Ishikawa (cell line): ENCODE results near the gene GABRG3.

Experiments
- CEBPB ChIP-seq: IDR thresholded peaks from 2 replicates; pipeline ENCODE4 v1.6.1; 2012
- CREB1 ChIP-seq: IDR thresholded peaks from 2 replicates; pipeline ENCODE4 v1.6.1; 2012; ENCODE audit warnings: low read depth
- EGR1 ChIP-seq: IDR thresholded peaks from 2 replicates; pipeline ENCODE4 v1.6.1; 2012
- EP300 ChIP-seq: IDR thresholded peaks from 2 replicates; pipeline ENCODE4 v1.6.1; 2012; ENCODE audit warnings: borderline replicate concordance
- FOXM1 ChIP-seq: IDR thresholded peaks from 2 replicates; pipeline ENCODE4 v1.6.1; 2012; ENCODE audit warnings: low read depth, borderline replicate concordance
- NFIC ChIP-seq: IDR thresholded peaks from 2 replicates; pipeline ENCODE4 v1.6.1; 2012
- RAD21 ChIP-seq: IDR thresholded peaks from 2 replicates; pipeline ENCODE4 v1.6.1; 2012; ENCODE audit warnings: low read depth
- TAF1 ChIP-seq: IDR thresholded peaks from 2 replicates; pipeline ENCODE4 v1.6.1; 2012; ENCODE audit warnings: low read depth, mild to moderate bottlenecking
- TCF12 ChIP-seq: IDR thresholded peaks from 2 replicates; pipeline ENCODE4 v1.6.1; 2012; ENCODE audit warnings: low read depth
- TEAD4 ChIP-seq: IDR thresholded peaks from 2 replicates; pipeline ENCODE4 v1.6.1; 2012
- YY1 ChIP-seq: IDR thresholded peaks from 2 replicates; pipeline ENCODE4 v1.6.1; 2012; ENCODE audit warnings: low read depth
- ZBTB7A ChIP-seq: IDR thresholded peaks from 2 replicates; pipeline ENCODE4 v1.6.1; 2012; ENCODE audit warnings: low read depth
- TF ChIP-seq, protein P1 (sequence below): IDR thresholded peaks from 2 replicates; pipeline ENCODE4 v1.6.1; 2012
- TF ChIP-seq, protein P2 (sequence below): IDR thresholded peaks from 2 replicates; pipeline ENCODE4 v1.6.1; 2012
- TF ChIP-seq, protein P3 (sequence below): IDR thresholded peaks from 2 replicates; pipeline ENCODE4 v1.6.1; 2012; ENCODE audit warnings: low read depth, mild to moderate bottlenecking

Gene GABRG3

DNA sequence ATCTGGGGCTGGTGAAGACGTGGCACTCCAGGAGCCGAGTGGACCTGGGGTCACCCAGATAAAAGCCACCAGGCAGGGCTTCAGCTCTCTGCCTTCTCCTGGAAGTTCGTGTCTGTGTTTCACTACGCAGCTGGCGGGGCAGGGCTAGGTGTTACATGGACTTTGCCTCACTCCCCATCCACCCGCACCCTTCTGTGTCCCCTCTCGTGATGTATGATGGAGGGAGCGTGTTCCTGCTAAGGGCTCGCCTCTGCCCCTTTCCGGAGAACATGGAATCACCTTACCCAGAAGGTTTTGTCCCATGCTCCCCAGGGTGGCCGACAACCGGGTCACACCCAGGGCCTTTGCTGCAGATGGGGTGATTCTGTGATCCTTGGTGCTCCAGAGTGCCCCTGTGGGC is 96.2 kb downstream of the GABRG3 start:
- TF ChIP-seq, protein P1, sequence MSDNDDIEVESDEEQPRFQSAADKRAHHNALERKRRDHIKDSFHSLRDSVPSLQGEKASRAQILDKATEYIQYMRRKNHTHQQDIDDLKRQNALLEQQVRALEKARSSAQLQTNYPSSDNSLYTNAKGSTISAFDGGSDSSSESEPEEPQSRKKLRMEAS: no peak
- TF ChIP-seq ZBTB7A: no peak
- TF ChIP-seq, protein P2, sequence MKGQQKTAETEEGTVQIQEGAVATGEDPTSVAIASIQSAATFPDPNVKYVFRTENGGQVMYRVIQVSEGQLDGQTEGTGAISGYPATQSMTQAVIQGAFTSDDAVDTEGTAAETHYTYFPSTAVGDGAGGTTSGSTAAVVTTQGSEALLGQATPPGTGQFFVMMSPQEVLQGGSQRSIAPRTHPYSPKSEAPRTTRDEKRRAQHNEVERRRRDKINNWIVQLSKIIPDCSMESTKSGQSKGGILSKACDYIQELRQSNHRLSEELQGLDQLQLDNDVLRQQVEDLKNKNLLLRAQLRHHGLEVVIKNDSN: no peak

DNA sequence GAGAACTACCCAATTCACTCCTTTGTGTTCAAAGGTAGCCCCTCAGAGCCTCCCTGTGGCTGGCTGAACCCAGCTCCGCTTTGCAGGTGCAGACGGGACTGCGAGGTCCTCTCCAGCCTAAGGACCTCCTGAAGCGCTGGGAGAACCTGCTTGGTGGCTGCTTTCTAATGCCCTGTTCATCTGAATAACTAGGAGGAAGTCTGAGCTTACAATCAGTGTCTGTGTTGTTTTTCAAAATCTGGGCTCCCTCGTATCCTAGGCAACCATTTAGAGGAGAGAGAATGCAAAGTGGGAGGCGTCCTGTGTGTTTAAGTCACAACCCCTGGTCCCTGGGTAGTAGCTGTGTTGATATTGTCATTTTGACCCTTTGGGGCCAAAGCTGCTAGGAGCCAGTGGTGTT is 99.9 kb downstream of the GABRG3 start:
- TF ChIP-seq RAD21 (no peak), TEAD4 (no peak), EP300 (no peak), EGR1 (no peak), CEBPB (no peak), YY1 (no peak), CREB1 (no peak)
- TF ChIP-seq, protein P3, sequence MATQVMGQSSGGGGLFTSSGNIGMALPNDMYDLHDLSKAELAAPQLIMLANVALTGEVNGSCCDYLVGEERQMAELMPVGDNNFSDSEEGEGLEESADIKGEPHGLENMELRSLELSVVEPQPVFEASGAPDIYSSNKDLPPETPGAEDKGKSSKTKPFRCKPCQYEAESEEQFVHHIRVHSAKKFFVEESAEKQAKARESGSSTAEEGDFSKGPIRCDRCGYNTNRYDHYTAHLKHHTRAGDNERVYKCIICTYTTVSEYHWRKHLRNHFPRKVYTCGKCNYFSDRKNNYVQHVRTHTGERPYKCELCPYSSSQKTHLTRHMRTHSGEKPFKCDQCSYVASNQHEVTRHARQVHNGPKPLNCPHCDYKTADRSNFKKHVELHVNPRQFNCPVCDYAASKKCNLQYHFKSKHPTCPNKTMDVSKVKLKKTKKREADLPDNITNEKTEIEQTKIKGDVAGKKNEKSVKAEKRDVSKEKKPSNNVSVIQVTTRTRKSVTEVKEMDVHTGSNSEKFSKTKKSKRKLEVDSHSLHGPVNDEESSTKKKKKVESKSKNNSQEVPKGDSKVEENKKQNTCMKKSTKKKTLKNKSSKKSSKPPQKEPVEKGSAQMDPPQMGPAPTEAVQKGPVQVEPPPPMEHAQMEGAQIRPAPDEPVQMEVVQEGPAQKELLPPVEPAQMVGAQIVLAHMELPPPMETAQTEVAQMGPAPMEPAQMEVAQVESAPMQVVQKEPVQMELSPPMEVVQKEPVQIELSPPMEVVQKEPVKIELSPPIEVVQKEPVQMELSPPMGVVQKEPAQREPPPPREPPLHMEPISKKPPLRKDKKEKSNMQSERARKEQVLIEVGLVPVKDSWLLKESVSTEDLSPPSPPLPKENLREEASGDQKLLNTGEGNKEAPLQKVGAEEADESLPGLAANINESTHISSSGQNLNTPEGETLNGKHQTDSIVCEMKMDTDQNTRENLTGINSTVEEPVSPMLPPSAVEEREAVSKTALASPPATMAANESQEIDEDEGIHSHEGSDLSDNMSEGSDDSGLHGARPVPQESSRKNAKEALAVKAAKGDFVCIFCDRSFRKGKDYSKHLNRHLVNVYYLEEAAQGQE: no peak

DNA sequence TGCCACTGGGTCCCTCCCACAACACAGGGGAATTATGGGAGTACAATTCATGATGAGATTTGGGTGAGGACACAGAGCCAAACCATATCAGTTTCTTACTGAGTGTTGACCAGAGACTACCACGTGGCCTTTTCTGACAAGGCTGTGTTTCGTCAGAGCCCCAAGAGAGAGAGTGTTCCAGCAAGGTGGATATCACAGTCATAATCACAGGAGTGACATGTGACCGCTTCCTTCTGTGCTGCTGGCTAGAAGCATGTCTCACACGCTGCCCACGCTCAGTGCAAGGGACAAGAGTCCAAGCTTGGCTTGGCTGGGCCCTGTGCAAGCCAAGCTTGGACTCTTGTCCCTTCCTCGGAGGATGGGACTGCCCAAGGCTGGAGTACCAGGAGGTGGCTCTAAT is 103.2 kb downstream of the GABRG3 start:
- TF ChIP-seq, protein P2: no peak
- TF ChIP-seq CEBPB (no peak), FOXM1 (no peak), ZBTB7A (no peak), EGR1 (no peak), EP300 (no peak), RAD21 (no peak), TAF1 (no peak), TCF12 (no peak), NFIC (no peak), CREB1 (no peak), TEAD4 (no peak)
- TF ChIP-seq, protein P3: no peak

DNA sequence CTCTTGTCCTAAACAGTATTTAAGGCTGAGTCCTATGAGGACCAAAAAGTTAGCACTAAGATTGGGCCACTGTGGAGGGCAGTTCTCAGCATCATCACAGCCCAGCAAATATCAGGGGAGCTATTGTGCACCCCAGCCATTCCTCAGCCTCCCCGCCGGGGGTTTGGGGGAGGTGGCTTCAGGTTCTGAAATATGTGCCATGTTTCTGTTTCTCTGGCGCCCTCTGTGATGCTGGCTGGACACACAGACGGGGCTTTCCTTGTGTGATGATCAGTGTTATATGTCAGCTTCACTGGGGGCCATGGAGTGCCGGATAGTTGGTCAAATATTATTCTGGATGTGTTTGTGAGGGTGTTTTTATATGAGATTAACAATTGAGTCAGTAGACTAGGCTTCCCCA is 106.8 kb downstream of the GABRG3 start:
- TF ChIP-seq ZBTB7A (no peak), TAF1 (no peak), CEBPB (no peak), EGR1 (no peak)

DNA sequence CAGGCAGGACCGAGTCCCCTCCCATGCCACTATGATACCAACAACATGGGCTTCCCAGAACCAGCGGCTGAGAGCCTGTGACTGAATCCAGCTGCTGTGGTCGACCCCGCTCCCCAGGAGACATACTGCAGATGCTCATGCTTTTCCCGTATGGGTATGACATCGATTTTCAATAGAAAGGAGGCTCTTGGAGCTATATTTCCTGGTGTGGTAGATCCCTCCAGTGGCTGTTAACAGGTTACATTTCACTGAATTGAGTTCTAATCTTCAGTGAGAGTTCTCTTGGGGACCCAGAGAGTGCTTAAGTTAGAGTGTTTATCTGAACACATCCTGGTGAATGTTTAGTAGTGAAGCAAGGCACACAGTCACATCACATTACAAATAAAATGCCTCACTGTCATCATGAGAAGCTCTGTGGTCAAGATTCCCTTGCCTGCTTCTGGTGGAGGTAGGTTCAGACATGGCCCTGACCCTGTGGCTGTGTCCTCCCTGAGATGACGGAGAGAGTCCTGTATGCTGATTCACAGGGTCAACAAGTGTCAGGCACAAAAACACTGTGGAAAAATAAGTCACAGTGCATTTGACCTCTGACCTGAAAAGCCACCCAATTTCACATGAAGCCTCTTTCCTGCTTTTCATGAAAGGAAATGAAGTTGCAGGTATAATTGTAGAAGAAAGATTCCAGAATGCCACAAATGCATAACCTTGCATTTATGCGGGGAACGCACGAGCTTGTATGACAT is 110.9 kb downstream of the GABRG3 start:
- TF ChIP-seq FOXM1: no peak
- TF ChIP-seq EP300: no peak
- TF ChIP-seq, protein P3: no peak
- no peak for TF ChIP-seq TEAD4
- no peak for TF ChIP-seq ZBTB7A
- TF ChIP-seq TCF12: no peak
- TF ChIP-seq, protein P2: no peak
- no peak for TF ChIP-seq NFIC
- no peak for TF ChIP-seq RAD21
- no peak for TF ChIP-seq YY1
